Stimulated activated CD8-positive, alpha-beta memory T cell treated with anti-CD3 and anti-CD28 coated beads, Interleukin-15, amount 100 ng/mL, for 1 hour (primary cell): ENCODE data around the gene CFL1.
A peak's percentile ranks its signal among the peaks of the same experiment; 100 is the strongest.
"Not testable (repeated sequence)": the region's sequence is repeated elsewhere in the genome, so short reads cannot be mapped to it uniquely, and the experiment has no call there.

Experiments
- DNase-seq: peaks from one replicate; pipeline ENCODE4 v3.0.0-alpha.2; 2020; ENCODE audit warnings: low read depth

The CFL1 gene

DNA sequence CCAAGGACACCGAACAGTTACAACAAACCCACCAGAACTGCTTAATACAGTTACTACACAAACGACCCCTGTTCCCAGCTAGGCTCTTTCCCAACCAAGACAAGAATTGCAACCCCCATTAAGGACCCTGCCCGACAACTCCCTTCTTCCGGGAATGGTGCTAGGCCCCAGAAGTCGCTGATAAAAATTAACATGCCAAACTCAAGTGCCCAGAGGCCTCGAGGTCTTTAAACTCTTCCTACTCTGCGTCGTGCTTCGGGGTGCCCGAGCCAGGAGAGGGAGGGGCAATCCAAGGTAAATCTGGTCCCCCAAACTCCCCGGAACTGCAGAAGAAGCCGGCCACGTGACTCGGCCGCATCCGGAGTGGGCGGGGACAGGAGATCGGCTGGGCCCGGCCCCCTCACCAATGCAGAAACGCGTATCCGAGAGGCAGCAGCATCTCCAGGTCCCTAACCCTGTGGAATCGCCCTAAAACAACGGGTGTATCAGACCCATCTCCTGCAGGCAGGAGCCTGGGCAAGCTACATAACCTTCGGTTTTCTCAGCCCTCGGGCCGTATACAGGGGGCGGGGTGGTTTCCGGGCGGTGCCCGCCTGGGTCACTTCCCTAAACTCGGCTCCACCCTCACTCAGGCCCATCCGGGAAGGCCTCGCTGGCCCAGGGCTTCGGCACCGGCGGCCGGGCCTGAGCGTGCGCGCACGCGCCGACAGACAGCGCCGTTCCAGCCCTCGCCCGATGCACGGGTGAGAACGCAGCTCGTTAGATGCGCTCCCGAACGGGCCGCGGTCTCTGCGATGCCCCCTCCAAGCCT, 1.1 kb downstream of the CFL1 start:
- DNase-seq: peak; percentile 64

DNA sequence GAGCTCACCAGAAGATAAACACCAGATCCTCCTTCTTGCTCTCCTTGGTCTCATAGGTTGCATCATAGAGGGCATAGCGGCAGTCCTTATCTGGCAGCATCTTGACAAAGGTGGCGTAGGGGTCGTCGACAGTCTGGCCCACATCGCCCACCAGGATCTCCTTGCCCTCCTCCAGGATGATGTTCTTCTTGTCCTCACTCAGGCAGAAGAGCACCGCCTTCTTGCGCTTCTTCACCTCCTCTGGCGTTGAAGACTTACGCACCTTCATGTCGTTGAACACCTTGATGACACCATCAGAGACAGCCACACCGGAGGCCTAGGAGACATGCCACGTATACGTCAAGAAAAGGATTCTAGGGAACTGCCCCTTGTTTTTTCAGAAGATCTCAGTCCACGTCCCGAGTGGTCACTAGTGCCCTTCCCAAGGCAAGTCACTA, 2.0 kb downstream of the CFL1 start:
- no peak for DNase-seq

DNA sequence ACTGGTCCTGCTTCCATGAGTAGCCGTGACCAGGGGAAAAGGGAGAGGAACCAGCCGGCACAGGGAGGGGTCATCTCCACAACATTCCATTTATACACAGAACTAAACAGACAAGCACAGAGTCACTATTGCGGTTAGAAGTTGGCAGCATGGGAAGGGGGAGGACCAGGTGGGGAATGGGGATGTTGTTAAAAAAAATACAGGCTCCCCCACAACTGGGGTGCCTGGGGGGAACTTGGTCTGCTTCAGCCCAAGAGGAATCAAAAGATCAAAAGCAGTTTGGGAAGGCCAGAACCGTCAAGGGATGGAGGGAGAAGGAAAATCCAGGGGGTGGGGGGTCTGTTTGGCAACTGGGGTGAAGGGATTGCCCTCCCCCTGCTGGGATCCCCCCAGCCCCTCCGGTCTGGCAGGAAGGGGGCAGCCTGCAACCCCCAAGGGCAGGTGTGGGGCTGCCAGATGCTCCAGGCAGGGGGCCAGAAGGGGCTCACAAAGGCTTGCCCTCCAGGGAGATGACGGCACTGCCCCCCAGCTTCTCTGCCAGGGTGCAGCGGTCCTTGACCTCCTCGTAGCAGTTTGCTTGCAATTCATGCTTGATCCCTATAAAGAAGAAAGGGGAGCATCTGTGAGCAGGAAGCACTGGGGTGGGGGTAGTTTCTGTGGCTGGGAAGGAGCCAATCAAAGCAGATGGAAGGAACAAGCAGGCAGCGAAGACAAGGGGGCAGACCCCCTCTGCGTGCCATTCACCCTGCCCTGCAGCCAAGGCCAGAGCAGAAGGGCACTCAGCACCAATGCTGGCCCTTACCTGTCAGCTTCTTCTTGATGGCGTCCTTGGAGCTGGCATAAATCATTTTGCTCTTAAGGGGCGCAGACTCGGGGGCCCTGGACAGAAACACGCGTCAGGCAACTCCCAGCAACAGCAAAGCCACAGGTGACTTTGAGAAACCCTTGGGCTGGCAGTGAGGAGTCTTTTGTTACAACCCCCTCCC, 2.8 kb downstream of the CFL1 start:
- DNase-seq: no peak

DNA sequence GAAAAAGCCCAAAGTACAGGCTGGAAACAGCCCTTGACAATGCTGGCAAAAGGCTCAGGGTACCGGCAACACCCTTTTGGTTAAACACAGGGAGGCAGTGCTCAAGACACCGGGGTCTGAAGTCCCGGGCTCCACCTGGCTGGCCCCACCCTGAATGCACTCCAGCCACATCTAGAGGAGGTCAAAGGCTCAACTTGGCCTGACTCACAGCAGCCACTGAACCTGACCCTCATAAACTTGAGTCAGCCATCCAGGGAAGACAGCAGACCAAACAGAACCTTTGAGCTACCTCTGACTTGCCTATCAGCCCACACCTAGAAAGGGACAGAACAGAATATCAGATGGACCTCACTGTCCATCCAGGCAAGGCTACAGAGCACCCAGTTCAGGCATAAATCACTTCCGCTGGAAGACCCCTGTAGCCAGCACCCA, 3.8 kb downstream of the CFL1 start:
- no peak for DNase-seq

DNA sequence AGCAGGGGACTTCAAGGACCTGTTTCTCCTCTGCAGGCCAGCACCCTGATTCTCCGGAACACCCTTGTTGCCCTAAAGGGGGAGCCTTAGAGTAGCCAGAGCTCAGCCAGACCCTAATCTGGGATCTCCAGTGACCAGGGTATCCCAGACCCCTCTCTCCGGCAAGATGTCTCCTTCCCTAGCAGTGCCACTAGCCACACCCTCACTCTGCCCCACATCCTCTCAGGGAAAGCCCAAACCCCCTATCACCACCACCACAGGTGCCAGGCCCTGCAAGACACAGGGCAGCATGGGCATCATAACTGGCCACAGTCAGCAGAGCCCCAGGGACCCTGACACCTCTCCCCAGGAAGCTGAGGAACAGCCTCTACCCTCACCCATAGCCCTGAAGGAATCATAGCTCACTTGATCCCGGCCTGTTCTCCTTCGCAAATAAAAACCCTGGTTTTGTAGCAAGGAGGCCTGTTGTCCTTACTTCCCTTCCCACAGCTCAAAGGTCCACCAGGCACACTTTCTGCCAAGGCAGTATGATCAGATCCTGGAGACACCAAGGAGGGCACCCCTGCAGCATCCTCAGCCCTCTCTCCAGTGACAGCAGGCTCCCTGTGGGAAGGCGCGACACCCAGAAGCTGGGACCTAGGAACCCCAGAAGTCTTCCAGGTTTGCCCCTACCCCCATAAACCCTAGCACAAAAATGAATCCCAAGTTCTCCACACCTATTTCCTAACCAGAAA, 4.6 kb downstream of the CFL1 start:
- no peak for DNase-seq

DNA sequence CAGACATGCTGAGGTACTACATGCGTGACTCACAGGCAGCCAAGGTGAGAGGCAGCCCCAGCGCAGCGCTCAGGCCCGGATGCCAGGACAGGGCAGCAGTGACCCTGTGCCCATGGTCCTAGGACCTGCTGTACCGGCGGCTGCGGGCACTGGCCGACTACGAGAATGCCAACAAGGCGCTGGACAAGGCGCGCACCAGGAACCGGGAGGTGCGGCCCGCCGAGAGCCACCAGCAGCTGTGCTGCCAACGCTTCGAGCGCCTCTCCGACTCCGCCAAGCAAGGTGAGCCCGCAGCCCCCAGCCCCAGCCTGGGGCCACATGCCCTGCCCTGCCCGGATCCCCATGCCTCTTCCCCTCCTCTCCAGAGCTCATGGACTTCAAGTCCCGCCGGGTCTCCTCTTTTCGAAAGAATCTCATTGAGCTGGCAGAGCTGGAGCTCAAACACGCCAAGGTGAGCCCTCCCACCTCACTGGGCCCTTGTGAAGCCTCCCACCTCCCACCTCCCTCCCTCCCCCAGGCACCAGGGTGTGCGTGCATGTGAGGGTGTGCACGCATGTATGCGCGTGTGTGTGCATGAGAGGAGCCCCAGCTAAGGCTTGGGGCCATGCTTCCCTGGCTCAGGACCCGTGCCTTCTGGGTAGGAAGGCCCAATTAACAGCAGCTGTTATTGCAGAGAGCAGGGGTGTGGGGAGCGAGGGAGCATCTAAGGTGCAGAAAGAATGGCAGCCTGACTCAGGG, 5.3 kb downstream of the CFL1 start:
- no peak for DNase-seq

DNA sequence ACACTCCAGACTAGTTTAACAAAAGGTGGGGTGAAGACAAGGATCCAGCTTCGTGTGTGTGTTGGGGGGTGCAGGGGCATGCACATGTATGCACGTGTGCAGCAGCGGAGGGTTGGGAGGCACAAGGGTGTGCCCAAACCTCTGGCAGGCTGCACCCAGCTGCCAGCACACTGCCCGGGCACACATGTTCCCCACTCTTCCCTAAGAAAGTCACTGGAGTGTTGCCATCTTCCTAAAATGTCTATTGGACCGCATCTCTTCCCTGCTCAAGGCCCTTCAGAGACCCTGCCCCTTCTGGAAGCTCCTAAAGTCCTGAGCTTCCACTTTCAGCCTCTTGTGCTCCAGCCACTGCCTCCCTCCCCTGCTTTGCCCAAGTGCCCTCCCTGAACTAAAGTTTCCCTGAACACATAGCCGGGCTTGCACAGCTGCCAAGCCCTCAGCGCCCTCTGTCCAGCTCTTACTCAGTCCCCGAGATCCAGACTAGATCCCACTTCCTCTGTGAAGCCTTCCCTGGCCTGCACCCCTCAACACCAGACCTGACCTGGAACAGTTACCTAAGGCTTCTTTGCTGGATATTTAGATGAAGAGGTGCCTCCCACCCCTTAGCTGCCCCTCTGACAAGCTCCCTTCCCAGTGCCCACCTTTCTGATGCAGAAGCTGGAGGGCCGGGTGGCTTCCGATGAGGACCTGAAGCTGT, 6.0 kb downstream of the CFL1 start:
- no peak for DNase-seq

DNA sequence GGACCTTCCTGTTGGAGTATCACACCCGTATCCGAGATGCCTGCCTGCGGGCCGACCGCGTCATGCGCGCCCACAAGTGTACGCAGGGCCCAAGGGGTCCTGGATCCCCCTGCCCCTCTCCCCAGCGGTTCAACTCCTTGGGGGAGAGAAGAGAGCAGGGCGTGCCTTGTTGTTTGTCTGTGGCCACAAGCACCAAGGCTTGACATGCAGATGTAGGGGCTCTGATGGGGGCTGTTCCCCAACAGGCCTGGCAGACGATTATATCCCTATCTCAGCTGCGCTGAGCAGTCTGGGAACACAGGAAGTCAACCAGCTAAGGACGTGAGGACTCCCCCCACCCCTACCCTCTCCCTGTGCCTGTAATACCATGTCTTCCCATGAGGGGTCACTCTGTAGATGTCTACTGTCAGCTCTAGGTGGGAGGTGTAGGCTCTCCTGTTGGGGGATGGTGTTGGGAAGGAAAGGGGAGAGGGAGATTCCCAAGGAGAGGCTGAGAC, 6.8 kb downstream of the CFL1 start:
- no peak for DNase-seq

DNA sequence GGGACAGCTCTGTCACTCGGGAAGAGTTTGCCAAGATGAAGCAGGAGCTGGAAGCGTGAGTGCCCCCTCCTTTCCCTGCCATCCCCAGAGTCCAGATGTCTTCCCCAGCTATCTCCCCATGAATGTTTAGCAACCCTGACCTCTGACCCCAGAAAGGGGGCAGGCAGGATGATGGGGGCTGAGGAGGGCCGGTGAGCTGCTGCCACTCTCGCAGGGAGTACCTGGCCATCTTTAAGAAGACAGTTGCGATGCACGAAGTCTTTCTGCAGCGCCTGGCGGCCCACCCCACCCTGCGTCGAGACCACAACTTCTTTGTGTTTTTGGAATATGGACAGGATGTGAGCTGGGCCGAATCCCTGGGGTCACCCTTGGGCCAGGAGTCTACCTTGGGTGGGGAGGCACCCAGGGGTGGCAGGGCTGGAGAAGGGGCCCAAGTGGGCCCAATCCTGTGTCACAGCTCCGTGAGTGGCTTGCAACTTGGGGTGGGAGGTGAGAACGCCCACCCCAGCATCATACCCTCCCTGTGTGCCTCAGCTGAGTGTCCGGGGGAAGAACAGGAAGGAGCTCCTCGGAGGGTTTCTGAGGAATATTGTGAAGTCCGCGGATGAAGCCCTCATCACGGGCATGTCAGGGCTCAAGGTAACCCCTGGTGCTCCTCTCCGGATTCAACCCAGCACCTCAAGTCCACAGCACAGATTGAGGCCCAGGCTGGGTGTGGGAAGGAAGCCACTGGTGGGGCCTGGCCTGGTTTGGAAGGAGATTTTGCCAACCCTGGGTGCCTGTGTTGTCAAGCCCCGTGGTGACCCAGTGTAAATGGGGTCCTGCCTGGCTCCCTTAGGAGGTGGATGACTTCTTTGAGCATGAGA, 7.5 kb downstream of the CFL1 start:
- DNase-seq: no peak

DNA sequence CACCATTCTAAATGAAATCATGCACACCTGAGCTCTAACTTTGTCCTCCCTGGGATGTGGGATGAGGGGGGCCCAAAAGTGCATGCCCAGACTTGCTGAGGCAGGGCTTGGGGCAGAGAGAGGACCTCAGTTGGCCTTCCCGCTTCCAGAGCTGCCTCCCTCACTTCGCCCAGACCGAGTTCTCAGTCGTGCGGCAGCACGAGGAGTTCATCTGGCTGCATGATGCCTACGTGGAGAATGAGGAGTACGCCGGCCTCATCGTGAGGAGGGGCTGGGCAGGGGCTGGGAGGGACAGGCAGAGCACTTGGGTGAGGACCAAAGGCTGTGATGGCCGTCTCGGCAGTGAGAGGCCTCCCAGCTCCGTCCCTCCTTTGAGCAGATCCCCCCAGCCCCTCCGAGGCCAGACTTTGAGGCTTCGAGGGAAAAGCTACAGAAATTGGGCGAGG, 8.2 kb downstream of the CFL1 start:
- no peak for DNase-seq

DNA sequence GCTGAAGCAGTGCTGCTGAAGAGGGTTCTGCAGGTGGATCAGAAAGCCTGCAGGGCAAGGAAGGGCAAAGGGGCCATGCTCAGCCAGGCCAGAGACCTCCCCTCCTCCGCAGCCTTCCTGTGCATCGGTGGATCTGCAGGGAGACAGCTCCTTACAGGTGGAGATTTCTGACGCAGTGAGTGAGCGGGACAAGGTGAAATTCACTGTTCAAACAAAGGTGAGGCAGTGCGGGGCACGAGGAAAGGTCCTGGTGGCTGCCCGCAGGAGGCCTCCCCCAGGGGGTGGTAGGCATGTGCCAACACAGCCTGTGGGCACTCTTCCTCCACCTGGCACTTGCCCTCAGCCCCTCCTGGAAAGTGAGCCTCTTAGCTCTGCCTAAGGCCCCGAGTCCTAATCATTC, 8.6 kb downstream of the CFL1 start:
- DNase-seq: no peak

DNA sequence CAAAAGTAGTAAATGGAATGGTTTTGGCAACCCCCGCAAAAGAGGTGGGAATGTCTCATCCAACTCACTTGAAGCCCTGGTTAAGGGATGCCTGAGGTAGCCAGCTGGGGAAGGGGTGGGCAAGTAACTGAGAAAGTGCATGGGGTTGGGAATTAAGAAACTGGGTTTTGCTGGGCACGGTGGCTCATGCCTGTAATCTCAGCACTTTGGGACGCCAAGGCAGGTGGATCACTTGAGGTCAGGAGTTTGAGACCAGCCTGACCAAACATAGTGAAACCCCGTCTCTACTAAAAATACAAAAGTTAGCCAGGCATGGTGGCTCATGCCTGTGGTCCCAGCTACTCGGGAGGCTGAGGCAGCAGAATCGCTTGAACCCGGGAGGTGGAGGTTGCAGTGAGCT, 9.3 kb downstream of the CFL1 start:
- DNase-seq: not testable (repeated sequence)

DNA sequence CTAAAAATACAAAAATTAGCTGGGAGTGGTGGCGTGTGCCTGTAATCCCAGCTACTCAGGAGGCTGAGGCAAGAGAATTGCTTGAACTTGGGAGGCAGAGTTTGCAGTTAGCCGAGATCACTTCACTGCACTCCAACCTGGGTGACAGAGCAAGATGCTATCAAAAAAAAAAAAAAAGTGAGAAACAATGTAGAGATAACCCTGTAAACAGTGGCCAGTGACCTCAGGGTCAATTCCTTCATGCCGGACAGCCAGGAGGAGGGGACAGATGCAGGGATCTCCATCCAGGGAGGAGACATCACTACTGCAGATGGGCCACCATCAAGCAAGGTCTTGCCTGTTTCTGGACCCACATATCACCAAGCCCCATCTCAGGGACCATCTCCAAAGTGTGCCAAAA, 10.2 kb downstream of the CFL1 start:
- no peak for DNase-seq

DNA sequence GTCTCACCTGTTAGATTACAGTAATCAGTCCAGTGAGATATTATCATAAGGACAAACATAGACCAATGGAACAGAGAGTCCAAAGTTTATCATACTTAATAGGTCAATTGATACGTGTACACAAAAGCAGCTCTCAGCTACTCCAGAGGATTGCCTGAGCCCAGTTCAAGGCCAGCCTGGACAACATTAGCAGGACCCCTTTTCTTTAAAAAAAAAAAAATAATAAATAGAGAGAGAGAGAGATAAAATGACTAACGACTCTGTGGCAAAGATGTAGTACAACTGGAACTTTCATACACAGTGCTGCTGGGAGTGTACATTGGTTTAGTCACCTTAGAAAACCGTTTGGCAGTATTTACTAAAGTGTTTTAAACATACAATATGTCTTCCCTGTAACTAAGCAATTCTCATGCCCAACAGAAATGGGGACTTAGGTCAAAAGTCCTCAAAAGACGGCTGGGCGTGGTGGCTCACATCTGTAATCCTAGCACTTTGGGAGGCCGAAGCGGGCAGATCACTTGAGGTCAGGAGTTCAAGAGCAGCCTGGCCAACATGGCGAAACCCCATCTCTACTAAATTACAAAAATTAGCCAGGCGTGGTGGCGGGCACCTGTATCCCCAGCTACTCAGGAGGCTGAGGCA, 13.6 kb downstream of the CFL1 start:
- DNase-seq: no peak

DNA sequence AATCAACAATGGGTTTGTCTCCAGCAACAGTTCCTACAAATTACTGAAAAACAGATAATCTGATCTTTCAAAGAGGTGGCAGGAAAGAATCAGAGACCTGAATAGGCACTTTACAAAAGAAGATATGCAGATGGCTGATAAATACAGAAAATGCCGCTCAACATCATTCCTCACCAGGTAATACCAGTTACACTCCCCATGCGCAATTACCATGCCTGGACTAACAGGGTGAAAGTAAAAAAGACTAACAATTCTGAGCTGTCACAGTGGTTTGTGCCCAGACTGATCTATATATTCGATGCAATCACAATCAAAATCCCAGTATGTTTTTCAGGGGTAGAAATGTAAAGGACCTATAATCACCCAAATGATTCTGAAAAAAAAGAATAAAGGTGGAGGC, 14.2 kb downstream of the CFL1 start:
- DNase-seq: no peak

DNA sequence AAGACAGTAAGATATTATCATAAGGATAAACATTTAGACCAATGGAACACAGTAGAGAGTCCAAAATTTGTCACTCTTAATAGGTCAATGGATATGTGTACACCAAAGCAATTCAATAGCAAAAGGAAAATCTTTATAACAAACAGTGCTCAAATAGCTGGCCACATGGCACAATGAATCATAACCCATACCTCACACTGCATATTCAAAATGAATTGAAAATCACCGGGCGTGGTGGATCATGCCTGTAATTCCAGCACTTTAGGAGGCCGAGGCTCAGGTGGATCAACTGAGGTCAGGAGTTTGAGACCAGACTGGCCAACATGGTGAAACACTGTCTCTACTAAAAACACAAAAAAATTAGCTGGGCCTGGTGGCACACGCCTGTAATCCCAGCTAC, 15.8 kb downstream of the CFL1 start:
- DNase-seq: no peak

DNA sequence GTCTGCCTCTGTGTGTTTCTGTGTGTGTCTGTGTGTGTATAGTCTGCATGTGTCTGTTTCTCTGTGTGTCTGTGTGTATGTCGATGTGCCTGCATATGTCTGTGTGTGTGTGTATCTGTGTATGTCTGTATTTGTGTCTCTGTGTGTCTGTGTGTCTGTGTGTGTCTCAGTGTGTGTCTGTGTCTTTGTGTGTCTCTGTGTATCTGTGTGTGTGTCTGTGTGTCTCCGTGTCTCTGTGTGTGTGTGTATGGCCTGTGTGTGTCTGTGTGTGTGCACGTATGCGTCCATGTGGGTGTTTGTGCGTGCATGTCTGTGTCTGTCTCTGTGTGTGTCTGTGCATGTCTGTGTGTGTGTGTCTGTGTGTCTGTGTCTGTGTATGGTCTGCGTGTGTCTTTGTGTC, 23.8 kb downstream of the CFL1 start:
- DNase-seq: no peak

DNA sequence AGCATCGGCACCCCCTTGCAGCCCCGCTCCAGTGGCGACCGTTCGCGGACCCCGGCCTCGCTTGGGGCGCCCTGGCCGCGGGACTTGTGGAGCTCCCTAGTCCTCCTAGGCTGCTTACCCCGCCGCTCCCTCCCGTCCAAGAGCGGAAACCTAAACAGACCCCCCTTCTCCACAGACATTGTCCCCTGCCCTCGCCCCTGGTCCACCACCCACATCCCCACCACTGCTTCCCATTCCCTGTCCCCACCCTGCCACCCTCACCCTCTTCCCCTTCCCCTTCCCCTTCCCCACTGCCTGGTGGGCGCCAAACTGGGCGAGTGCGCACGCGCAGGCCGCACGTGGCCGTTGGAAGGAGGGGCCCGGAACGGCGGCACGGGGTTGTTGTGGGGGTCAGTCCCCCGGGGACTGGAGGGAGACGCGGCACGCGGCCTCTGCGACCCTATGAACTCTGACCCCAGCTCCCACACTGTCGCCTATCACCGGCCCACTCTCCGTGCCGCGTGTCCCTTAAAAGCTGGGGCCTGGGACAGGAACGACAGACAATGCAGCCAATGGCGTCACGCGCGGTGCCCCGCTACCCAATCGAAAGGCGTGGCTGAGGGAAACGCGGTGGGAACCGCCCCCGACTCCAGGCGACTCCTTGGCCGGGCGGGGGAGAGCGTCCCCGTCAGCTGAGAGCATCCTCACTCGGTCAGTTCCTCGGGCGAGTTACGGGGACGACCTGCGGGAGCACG, 24.5 kb downstream of the CFL1 start, which contains the start of gene SNX32:
TSS of gene SNX32 (plus strand) at position 667 of the 734 bp plus-strand sequence. CDS start 103 bp downstream, outside the sequence.
- peak; percentile 91 for DNase-seq
